ENCODE results near the gene OR2T11. TPM values are rescaled to one million over a fixed set of nuclear protein-coding genes. Genes with fewer than 3 reads are reported as not detected.

Gene OR2T11
- total RNA-seq, 1 experiment from 2014 or later = not detected

DNA sequence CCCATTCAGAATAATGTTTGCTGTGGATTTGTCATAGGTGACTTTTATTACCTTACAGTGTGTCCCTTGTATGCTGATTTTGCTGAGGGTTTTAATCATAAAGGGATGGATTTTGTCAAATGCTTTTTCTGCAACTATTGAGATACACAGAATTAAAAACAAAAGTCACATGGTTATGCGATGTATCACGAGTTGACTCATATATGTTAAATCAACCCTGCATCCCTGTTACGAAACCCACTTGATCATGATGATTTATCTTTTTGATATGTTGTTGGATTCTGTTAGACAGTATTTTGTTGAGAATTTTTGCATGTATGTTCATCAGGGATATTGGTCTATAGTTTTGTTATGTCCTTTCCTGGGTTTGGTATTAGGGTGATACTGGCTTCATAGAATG is 49.6 kb downstream of the OR2T11 start:
- H2AFZ ChIP-seq (ENCODE audit: low read length) = no peak overlapping the region
- Mint-ChIP-seq H3K4me1 (no peaks in the 10 kb centered on the region), H3K9me3 (peaks cover 74 to 88% of the 10 kb centered on the region in 2 experiments), H3K36me3 (ENCODE audit: insufficient read depth in 1 of 3, low read depth in 3 of 3) (peaks cover 0 to 12% (median 2%) of the 10 kb centered on the region in 3 experiments; a peak in 3 of 7 replicates), H3K27ac (no peak overlapping the region), H3K4me3 (no peak overlapping the region), H3K27me3 (ENCODE audit: low read depth) (no peaks in the 10 kb centered on the region)
- no peak overlapping the region for H3K23ac ChIP-seq (ENCODE audit: insufficient read length, low read depth, low read length)
- no peaks in the 10 kb centered on the region for H3K27me3 ChIP-seq (ENCODE audit: insufficient read depth, low read length)
- H2BK12ac ChIP-seq (ENCODE audit: insufficient read length, low read depth, low read length) = no peak overlapping the region
- no peak overlapping the region for H3K4ac ChIP-seq (ENCODE audit: low read depth, low read length)
- H3K79me2 ChIP-seq (ENCODE audit: insufficient read depth, low read length) = no peaks in the 10 kb centered on the region
- no peak overlapping the region for H2BK20ac ChIP-seq (ENCODE audit: low read depth, low read length, poor library complexity, severe bottlenecking)
- TF ChIP-seq, protein P1, sequence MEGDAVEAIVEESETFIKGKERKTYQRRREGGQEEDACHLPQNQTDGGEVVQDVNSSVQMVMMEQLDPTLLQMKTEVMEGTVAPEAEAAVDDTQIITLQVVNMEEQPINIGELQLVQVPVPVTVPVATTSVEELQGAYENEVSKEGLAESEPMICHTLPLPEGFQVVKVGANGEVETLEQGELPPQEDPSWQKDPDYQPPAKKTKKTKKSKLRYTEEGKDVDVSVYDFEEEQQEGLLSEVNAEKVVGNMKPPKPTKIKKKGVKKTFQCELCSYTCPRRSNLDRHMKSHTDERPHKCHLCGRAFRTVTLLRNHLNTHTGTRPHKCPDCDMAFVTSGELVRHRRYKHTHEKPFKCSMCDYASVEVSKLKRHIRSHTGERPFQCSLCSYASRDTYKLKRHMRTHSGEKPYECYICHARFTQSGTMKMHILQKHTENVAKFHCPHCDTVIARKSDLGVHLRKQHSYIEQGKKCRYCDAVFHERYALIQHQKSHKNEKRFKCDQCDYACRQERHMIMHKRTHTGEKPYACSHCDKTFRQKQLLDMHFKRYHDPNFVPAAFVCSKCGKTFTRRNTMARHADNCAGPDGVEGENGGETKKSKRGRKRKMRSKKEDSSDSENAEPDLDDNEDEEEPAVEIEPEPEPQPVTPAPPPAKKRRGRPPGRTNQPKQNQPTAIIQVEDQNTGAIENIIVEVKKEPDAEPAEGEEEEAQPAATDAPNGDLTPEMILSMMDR (conservative IDR thresholded peaks at IDR 0.05) = no peak
- H3K79me1 ChIP-seq (ENCODE audit: insufficient read depth, low read depth, low read length, poor library complexity, severe bottlenecking) = no peaks in the 10 kb centered on the region
- DNase-seq = no peak
- no peak overlapping the region for H2AK5ac ChIP-seq (ENCODE audit: insufficient read length, low read length)
- H3K4me1 ChIP-seq (ENCODE audit: insufficient read depth, low read length) = no peaks in the 10 kb centered on the region
- no peak overlapping the region for H2BK120ac ChIP-seq (ENCODE audit: low read depth, low read length, poor library complexity, severe bottlenecking)
- H3K27ac ChIP-seq (ENCODE audit: insufficient read length, low read depth, low read length) = no peak overlapping the region
- H3K4me2 ChIP-seq (ENCODE audit: insufficient read depth, insufficient read length, low read length) = no peak overlapping the region
- no peaks in the 10 kb centered on the region for H3K23me2 ChIP-seq (ENCODE audit: insufficient read length, low read depth, low read length, poor library complexity, severe bottlenecking)
- no peak overlapping the region for H2BK15ac ChIP-seq (ENCODE audit: low read depth, low read length)
- H3K9me3 ChIP-seq (ENCODE audit: control insufficient read depth, low read depth, low read length) = peaks cover 19% of the 10 kb centered on the region
- no peak overlapping the region for H3T11ph ChIP-seq (ENCODE audit: low read length)
- no peak overlapping the region for H3K18ac ChIP-seq (ENCODE audit: insufficient read length, low read depth, low read length)
- no peak overlapping the region for H4K5ac ChIP-seq (ENCODE audit: insufficient read length, low read depth, low read length)
- no peak overlapping the region for H2BK5ac ChIP-seq (ENCODE audit: insufficient read length, low read length)
- no peak overlapping the region for H4K91ac ChIP-seq (ENCODE audit: insufficient read length, low read depth, low read length)
- H3K56ac ChIP-seq (ENCODE audit: insufficient read length, low read depth, low read length) = no peak overlapping the region
- H4K8ac ChIP-seq (replicated peaks; ENCODE audit: insufficient read length, low read depth, low read length) = no peak overlapping the region
- no peaks in the 10 kb centered on the region for H4K20me1 ChIP-seq (ENCODE audit: control insufficient read depth, insufficient read depth, insufficient read length)
- H3K9ac ChIP-seq (ENCODE audit: extremely low read depth, insufficient read length, low read length) = no peak overlapping the region
- WGBS (ENCODE audit: extremely low coverage, insufficient read length, low lambda C conversion rate) = no CpG with 5 or more reads among the region's 3 CpGs
- no peak overlapping the region for H3K14ac ChIP-seq (ENCODE audit: insufficient read depth, low read length)
